Cardiac fibroblast (primary cell): ENCODE data around the gene PLCH2.

Experiments
- DNase-seq, 2 donors: peaks; one replicate each; pipeline versions ENCODE4 v3.0.0 to v3.0.0-alpha.2; 2010; ENCODE audit warnings: low read depth in 2 of 2
- H3K4me3 ChIP-seq, 2 donors: replicated peaks in 1 of 2; 1 replicate in 1 of 2; 2 replicates in 1 of 2; pipeline ENCODE4 v1.5.1; 2011; ENCODE audit warnings: low read depth in 2 of 2, low read length in 2 of 2, mild to moderate bottlenecking in 2 of 2, moderate library complexity in 1 of 2
- CTCF ChIP-seq: IDR thresholded peaks from one replicate; pipeline ENCODE4 v1.5.1; 2011; ENCODE audit warnings: low read depth, mild to moderate bottlenecking, low read length, inconsistent platforms

The PLCH2 gene

GRCh38 chr1:2513939-2514652 lies 38.0 kb downstream of the PLCH2 start:
- TF ChIP-seq CTCF = no peak
- H3K4me3 ChIP-seq = no peak overlapping the region
- no peak for DNase-seq

- peak; percentile 24 for TF ChIP-seq CTCF
- H3K4me3 ChIP-seq = no peak overlapping the region
- DNase-seq = no peak
These were observed 39.0 kb downstream of the PLCH2 start for GRCh38 chr1:2514863-2515762.

- no peak for DNase-seq
- no peak overlapping the region for H3K4me3 ChIP-seq
- TF ChIP-seq CTCF = no peak
These were observed 39.6 kb downstream of the PLCH2 start for GRCh38 chr1:2515763-2516080.

GRCh38 chr1:2516124-2516523 lies 40.0 kb downstream of the PLCH2 start:
- H3K4me3 ChIP-seq = no peak overlapping the region
- no peak for TF ChIP-seq CTCF
- no peak for DNase-seq

- no peak overlapping the region for H3K4me3 ChIP-seq
- no peak for DNase-seq
- no peak for TF ChIP-seq CTCF
These were observed 40.9 kb downstream of the PLCH2 start for GRCh38 chr1:2516946-2517345.

- no peak for TF ChIP-seq CTCF
- no peak for DNase-seq
- H3K4me3 ChIP-seq = no peak overlapping the region
These were observed 41.9 kb downstream of the PLCH2 start for GRCh38 chr1:2517966-2518365.
